T-helper 1 cell treated with Interleukin-12 subunit alpha and Interleukin-12 subunit beta and Interleukin-4 antibody, amounts not matched to agents 30 ng/mL and 1 ng/mL, for 36 hours (primary cell): ENCODE results near the gene ATP5PD. TPM values are rescaled to one million over a fixed set of nuclear protein-coding genes. Genes with fewer than 3 reads are reported as not detected.
"Not testable (repeated sequence)": the region's sequence is repeated elsewhere in the genome, so short reads cannot be mapped to it uniquely, and the experiment has no call there.

Experiments used
- intact Hi-C: fragments of 100-400 bp; cut with micrococcal nuclease; formaldehyde crosslinking; loops from one replicate; pipeline ENCODE4 v1.15.1; 2024
- total RNA-seq: library from RNA; stranded (reverse); gene quantifications from 2 replicates; pipeline ENCODE4 v1.2.3, GENCODE V29; 2022

The ATP5PD gene
- total RNA-seq, 1 donor from 2014 or later, result 190 TPM

DNA sequence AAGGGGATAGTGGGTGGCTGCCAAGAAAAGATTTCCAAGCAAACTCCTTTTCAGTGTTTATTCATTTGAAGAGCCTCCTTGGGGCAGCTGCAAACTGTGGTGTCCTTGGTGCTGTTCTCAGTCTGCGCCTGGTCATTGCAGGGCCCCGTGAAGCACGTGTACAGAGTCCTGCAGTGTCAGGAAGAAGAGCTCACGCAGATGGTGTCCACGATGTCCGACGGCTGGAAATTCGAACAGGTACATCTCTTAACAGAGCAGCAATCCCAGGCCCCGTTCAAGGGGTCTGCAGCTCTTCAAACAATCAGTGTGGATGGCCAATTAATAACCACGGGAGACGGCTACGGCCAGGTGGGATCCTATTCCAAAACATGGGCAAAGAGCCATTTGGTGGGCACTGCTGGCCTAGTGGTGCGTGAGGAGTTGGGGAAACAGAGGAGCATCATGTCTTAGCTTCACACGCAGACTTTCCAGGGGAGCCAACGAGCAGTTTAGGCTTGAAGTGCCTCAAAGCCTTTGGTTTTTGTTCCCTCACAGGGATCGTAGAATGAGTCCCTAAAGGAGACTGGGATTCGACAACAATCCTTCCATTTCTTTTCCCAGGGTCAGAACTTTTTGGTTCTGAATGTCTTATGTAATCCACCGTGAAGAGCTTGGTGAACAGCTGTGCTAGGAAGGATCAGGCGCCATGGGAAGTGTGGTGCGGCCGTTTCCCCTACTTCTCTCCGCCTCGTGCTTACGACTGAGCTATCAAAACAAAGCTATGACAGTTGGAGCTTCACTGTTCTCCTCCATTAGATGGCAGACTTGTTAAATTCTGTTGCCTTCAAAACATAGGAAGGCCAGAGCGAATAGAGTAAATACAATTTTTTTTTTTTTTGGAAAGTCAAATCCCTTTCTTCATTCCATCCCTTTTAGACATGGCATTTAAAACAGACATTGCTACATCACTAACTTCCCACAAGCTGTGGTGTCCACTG, 12.9 kb upstream of the ATP5PD start:
- intact Hi-C loops, result loop anchor here (1.0 to 2.0 kb wide), 3 partner anchors 71 to 146 kb away; partner anchors contain the start of genes NT5C and NUP85

DNA sequence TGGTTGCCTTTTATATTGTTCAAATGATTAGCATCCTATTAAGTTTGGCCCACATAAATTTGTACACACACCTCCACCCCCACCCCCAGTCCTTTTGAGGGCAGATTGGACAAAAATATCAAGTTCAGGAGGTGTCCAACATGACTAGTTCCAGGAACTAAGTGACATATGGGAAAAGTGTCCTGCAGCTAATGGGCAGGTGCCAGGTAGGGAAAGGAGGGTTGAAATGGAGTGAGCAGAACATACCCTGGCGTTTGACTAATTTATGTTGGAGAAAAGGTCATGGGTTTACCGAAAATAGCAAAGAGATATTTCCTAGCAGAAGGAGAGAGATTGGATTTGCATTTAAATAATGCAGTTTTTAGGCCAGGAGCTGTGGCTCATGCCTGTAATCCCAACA, 5.2 kb upstream of the ATP5PD start:
- intact Hi-C loops, result no loop called here

DNA sequence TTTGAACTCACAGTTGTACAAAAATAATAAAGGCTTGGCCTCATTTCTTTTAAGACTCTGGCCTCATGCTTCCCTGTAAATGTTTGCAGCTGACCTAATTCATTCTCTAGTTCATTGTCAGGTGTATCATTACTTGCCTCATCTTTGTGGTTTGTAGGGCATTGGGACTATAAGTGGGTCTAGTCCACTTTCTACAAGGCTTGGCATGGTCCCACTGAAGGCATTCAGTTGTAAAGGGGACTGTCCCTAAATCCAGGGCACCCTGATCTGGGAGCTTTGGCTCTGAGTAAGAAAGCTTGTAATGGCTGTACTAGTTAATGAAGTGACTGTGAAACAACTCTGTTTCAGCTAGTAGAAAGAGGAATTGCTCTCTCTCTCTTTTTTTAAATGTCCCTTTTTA, 2.9 kb upstream of the ATP5PD start:
- intact Hi-C loops, result loop anchor here (5.0 kb wide), 5 partner anchors 37 to 358 kb away; partner anchors contain the start of genes ARMC7, GRB2, MRPL58 and SLC16A5

DNA sequence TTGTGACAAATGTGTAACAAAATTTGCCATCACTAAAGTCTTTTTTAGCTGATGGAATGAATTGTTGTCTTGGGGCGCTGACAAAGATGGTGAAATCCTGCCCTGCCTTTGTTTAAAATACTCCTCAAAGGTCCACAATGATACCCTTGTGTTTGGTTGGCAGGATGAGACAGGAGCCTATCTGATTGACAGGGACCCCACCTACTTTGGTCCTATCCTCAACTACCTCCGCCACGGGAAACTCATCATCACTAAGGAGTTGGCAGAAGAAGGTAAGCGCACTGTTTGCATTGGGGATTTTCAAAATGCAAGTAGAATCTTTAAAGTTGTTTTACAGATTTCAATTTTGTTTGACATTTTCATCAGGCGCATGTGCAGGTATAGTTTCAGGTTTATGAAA, 2.3 kb upstream of the ATP5PD start:
- intact Hi-C loops, result loop anchor here (5.0 kb wide), 5 partner anchors 37 to 358 kb away; partner anchors contain the start of genes ARMC7, GRB2, MRPL58 and SLC16A5

DNA sequence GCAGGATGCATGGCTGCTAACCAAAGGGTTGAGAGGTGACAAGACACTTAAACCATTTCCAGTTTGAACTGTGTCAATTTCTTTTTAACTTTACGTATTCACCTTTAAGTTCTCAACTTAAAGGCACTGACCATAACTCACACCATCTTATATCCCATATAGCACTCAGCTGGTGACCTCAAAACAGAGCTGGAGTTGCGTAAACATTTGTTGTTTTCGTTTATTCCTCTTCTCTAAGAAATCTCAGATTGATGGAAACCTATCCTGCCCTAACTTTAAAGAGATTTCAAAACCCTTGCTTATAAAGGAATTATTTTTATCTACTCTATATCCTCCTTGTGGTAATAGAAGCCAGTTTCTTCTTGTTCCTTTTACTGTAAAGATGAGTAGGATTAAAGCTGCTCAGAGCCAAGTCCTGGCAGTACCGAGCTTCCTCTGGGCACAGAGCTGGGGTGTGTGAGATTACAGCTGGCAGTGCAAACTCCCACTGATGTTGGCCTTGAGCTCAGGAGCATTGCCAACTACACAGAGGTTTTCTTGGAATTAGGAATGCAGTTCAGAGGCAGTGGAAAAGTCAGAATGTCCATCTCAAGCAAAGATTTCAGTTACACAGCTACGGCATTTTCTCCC, 1.6 kb upstream of the ATP5PD start:
- intact Hi-C loops, result loop anchor here (5.0 kb wide), 5 partner anchors 36 to 359 kb away; partner anchors contain the start of genes ARMC7, GRB2, MRPL58 and SLC16A5

DNA sequence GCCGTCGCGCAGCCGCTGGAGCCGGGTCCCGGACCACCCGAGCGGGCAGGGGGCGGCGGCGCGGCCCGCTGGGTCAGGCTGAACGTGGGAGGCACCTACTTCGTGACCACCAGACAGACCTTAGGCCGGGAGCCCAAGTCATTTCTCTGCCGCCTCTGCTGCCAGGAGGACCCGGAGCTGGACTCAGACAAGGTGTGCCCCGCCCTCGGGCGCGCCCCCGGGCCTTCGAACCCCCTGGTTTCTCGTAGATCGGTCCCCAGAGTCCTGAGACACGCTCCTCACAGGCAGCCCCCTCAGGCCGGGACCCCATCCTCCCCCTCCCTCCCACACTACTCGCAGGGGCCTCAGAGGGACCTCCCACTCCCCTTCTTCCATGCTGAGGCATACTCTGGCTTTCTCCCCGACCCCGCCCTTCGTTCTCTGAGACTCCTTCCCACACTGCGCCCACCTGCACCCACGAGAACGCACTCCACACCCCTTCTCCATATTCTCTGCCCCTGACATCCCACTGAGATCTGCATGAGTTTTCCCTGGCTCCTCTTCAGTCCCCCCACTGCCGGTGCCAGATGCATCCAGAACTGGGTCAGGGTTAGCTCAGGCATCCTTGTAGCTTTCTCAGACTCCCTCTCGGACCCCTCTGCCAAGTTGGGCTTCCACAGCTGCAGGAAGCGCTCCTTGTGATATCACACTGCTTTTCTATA, 779 bp upstream of the ATP5PD start:
- intact Hi-C loops, result loop anchor here (1.0 to 5.0 kb wide), 11 partner anchors 35 to 477 kb away; partner anchors contain the start of genes ARMC7, CDR2L, GGA3 and GRB2

DNA sequence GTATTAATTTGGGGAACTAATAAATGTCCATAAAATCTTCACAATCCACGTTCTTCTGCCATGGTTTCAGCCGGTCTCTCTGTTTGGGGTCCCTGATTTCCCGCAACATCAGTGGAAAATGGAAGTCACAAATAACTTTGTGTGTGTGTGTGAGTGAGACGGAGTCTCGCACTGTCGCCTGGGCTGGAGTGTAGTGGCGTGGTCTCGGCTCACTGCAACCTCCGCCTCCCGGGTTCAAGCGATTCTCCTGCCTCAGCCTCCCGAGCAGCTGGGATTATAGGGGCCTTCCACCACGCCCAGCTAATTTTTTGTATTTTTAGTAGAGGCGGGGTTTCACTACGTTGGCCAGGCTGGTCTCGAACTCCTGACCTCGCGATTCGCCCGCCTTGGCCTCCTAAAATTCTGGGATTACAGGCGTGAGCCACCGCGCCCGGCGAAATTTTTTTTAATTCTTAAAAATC, 793 bp downstream of the ATP5PD start:
- intact Hi-C loops, result loop anchor here (1.0 to 5.0 kb wide), 11 partner anchors 12 to 479 kb away; partner anchors contain the start of genes ARMC7, CDR2L, GGA3 and GRB2

DNA sequence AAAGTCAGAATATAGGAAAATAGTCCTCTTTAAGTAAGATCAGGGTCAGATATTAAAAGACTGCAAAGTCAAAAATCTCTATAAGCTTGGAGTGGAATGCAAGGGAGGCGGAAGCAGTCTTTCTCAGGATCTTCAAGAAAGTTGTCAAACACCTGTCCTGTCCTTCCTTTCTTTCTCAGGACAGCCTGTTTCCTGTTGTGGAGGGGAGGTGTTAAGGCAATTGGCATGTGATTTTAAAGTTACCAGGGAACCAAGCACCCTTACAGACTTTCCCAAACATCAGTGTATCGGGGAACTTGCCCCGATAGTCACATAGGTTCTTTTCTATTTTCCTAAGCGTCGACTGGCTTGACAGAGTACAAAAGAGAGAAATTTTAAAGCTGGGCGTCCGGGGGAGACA, 2.1 kb downstream of the ATP5PD start:
- intact Hi-C loops, result loop anchor here (5.0 kb wide), 5 partner anchors 32 to 363 kb away; partner anchors contain the start of genes ARMC7, GRB2, MRPL58 and SLC16A5

DNA sequence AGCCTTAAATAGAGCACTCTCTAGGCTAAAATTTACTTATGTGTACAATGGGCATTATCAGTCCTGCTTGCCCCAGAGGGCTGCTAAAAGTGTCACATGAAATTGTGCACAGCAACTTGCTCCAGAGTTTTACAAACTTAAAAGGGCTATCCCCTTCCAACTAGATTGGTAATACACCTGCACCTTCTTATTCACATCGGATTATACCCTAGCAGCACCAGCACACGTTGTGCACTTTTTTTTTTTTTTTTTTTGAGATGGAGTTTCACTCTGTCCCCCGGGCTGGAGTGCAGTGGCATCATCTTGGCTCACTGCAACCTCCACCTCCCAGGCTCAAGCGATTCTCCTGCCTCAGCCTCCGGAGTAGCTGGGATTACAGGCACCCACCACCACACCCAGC, 3.0 kb downstream of the ATP5PD start:
- intact Hi-C loops, result not testable (repeated sequence)

DNA sequence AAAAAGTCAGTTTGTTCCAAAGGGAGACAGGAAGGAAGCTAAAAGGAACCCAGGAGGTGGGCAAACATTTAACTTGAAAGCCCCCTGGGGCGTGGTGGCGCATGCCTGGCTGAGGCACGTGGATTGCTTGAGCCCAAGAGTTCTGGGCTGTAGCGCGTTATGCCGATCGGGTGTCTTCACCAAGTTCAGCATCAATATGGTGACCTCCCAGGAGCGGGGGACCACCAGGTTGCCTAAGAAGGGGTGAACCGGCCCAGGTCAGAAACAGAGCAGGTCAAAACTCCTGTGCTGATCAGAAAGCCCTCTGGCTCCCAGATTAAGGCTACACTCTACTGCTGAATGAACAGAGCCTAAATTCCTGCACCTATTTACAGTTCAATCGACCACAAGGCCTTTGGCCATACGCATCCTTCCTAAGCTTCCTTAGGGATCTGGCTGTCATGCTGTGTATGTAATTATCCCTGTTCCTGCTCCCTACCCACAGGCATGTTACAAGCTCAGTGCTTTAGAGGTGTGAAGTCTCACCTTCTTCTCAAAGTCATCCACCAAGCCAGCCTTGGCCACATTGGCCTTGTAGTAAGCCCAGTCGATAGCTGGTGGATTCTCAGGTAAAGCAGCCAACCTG, 5.0 kb downstream of the ATP5PD start:
- intact Hi-C loops, result no loop called here

DNA sequence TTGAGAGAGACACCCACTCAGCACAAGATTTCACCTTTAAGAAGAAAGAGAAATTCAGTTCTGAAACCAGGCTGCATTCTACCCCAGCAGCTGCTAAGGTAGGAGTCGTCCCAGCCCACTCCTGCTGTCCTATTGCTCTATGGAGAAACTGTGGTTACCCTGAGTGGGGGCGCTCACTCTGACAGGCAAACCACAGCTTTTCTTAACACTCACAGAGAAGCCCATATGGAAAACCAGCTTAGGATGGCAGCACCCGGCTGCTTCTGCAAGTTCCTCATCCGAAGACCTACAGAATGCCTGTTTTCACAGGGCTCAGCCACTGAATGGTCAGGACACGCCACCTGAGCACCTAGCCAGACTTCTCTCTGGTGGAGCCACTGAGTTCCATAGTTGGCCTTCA, 7.5 kb downstream of the ATP5PD start:
- intact Hi-C loops, result loop anchor here (10.0 kb wide), 1 partner anchor 476 kb away; the partner anchor contains the start of genes CASKIN2 and TSEN54

DNA sequence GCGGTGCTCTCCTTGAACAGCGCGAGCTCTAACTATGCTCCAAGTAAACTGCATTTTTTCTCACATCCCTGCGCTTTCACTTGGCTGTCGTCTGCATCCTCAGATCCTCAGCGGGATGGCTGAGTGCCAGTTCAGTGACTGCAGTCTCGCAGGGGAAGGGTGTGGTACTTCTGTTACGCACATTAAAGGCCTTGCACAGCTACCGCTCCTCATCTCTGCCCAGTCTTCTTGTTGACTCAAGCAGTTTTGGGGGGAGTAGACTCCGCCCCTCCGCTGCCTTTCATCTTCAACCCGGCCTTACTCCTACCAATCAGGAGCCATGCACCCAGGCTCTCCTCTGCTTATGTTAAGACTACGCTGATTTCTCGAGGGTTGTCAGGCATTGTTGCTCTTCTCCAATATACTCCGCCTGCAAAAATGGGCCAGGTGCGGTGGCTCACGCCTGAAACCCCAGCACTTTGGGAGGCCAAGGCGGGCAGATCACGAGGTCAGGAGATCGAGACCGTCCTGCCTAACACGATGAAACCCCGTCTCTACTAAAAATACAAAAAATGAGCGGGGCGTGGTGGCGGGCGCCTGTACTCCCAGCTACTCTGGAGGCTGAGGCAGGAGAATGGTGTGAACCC, 10.0 kb downstream of the ATP5PD start:
- intact Hi-C loops, result loop anchor here (10.0 kb wide), 1 partner anchor 478 kb away; the partner anchor contains the start of genes CASKIN2 and TSEN54

DNA sequence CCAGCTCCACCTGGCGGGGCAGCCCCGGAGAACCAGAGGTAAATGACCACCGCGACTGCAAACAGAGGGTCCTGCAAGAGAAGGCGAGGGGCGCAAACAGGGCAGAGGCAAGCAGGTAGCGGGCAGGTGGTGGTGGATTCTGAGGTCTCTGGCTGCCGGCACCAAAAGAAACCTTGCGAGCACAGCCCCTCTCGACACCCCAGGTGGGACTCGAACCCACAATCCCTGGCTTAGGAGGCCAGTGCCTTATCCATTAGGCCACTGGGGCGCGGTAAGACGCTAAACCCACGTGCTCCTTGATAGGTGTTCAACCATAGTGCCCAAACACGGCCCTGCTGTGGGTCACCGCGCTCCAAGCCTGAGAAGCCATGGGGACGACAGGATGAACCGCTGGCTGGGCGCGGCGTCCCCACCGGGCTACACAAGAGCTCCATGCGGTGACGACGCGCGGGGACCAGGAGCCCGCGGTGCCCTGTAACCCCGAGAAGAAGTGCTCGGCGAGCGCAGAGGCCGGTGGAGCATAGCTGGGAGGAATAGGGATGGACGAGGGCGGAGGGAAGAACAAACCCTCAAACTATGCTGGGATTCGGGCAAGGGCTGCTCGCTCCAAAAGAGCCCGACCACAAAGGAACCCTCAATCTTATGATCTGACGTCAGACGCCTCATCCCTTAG, 12.4 kb downstream of the ATP5PD start:
- intact Hi-C loops, result loop anchor here (1.0 to 10.0 kb wide), 6 partner anchors 12 to 480 kb away; partner anchors contain the start of genes ATP5PD, CASKIN2, CDR2L and GGA3

DNA sequence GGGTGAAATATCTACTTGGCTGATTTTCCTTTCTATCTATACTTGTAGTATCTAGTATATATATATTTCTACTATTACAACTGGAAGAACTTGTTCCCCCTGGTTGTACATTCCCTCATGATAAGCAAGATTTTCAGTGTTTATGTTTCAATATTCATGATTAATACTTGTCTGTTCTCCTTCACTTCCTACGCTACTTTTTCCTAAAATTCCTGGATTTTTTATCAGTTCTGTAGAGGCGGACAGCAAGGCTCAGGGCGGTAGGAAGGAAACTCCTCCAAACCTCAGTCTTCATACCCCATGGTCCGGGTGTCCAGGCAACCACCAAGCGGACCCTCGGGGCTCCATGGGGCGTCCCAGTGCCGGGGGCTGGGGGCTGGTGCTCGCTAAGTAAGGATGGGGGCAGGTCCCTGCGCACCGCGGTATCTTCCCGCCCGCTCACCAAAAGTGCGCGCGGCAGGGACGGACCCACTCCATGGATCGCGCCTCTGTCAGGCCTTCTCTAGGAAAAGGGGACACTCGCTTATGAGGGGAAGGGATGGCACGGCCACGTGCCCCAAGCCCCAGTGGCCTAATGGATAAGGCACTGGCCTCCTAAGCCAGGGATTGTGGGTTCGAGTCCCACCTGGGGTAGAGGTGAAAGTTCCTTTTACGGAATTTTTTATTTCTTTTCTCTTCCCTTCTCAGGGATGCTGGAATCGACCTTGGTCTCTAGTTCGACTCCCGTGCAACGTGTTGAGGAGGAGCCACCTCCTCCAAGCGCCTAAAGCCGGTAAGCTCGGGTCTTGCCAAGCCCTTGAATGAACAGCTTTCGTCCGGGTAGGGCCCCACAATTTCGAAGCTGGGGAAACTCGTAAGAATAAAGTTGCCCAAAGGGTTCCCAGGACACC, 13.2 kb downstream of the ATP5PD start:
- intact Hi-C loops, result loop anchor here (1.0 to 10.0 kb wide), 6 partner anchors 13 to 481 kb away; partner anchors contain the start of genes ATP5PD, CASKIN2, CDR2L and GGA3

DNA sequence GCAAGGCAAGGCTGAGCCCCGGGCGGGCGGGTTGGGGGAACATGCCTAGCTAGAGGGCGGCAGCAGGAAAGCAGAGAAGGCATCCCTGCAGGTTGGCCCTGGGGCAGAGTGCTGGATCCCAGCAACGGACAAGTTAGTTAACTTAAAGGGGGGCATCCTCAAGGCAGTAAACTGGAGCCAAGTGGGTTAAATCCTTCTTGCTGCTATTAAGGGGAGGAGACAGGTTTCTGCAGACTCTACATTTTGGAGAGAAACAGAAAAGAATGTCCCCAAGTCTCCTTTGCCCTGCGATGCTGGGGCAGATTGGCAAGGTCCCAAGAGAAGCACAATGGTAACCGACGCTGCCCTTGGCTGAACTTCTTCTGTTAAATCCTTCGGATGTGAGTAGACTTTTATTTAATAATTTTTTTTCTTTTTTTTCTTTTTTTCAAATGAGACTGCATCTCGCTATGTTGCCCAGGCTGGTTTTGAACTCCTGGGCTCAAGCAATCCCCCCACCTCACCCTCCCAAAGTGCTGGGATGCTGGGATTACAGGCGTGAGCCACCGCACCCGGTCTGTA, 14.0 kb downstream of the ATP5PD start:
- intact Hi-C loops, result loop anchor here (1.0 to 10.0 kb wide), 4 partner anchors 71 to 482 kb away; partner anchors contain the start of genes CASKIN2, GGA3, MRPS7 and NHERF1

DNA sequence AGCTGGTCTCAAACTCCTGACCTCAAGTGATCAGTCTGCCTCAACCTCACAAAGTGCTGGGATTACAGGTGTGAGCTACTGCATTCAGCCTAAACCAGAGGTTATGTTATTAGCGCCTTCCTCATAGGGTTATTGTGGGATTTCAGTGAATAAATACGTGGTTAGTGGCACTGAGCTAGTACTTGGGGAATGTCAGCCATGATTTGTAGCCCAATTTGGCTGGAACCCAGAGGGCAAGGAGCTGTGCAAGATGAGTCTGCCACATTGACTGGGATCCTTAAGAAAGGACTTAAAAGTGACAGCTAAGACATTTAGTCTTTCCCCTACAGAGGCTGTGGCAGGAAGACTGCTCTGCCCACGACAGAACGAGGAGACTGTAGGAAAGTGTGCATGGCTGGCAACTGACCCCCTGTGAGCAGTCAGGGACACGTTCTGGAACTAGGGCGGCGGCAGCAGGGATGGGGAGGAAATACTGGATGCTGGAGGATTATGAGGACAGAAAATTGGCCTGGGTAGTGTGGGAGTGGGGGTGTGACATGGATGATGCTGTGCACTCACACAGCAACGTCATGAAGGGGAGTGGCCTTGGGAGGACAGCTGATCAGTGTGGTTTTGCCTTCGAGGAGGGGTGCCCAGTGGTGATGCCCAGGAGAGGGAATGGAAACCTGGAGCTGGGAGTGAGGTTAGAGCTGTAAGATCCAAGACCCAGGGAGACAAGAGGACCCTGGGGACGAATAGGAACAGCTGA, 14.6 kb downstream of the ATP5PD start:
- intact Hi-C loops, result loop anchor here (1.0 to 10.0 kb wide), 4 partner anchors 71 to 483 kb away; partner anchors contain the start of genes CASKIN2, GGA3, MRPS7 and NHERF1

DNA sequence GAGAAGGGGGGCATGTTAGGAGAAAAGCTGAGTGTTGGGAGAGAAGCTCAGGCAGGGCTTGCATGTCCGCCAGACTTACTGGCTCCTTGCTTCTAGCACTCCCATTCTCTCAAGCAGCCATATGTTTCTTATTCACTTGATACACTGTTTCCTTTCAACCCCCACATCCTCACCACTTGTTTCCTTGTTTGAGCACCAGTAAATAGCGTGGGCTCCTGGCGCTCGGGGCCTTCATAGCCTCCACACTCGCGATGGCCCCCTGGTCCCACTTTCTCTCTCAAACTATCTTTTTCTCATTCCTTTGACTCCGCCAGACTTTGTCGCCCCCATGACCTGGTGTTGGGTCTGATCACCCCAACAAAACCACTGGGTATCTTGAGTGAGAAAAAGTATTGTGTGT, 16.6 kb downstream of the ATP5PD start:
- intact Hi-C loops, result loop anchor here (5.0 to 10.0 kb wide), 3 partner anchors 232 to 485 kb away; partner anchors contain the start of genes CASKIN2, GGA3, MRPS7 and NHERF1
